Lung (tissue), 12 donors: ENCODE results near the gene CENPO. TPM values are rescaled to one million over a fixed set of nuclear protein-coding genes. Genes with fewer than 3 reads are reported as not detected.

Source experiments
- ATAC-seq: fragments of 200-7000 bp; cut with Tn5 transposase; one replicate; pipeline ENCODE4 v1.9.1; 2020; ENCODE audit warnings: moderate number of reproducible peaks; ENCODE audit not compliant: insufficient read depth, low FRiP score
- DNase-seq, 3 donors: peaks; one replicate each; pipeline ENCODE4 v3.0.0-alpha.2; 2013 to 2017
- H3K27ac ChIP-seq, 2 donors: one replicate each; pipeline ENCODE4 v1.5.1; 2013; ENCODE audit warnings: mild to moderate bottlenecking in 2 of 2, moderate library complexity in 2 of 2, control low read depth in 1 of 2, inconsistent platforms in 1 of 2, low read depth in 1 of 2, low read length in 1 of 2
- H3K27me3 ChIP-seq, 3 donors: one replicate each; pipeline ENCODE4 v1.5.1; 2013; ENCODE audit warnings: low read length in 2 of 3; ENCODE audit not compliant: control insufficient read depth in 3 of 3, insufficient read depth in 3 of 3
- H3K36me3 ChIP-seq, 4 donors: one replicate each; pipeline ENCODE4 v1.5.1; 2013; ENCODE audit warnings: low read length in 4 of 4, mild to moderate bottlenecking in 1 of 4, moderate library complexity in 1 of 4; ENCODE audit not compliant: control insufficient read depth in 4 of 4, insufficient read depth in 4 of 4
- H3K4me1 ChIP-seq, 5 donors: one replicate each; pipeline ENCODE4 v1.5.1; 2013; ENCODE audit warnings: low read length in 5 of 5, mild to moderate bottlenecking in 2 of 5, moderate library complexity in 1 of 5; ENCODE audit not compliant: control insufficient read depth in 5 of 5, insufficient read depth in 5 of 5
- H3K4me3 ChIP-seq: one replicate; pipeline ENCODE4 v1.5.1; 2013; ENCODE audit warnings: mild to moderate bottlenecking, control low read depth, moderate library complexity
- H3K9ac ChIP-seq, 2 donors: one replicate each; pipeline ENCODE4 v1.5.1; 2013; ENCODE audit warnings: low read length in 2 of 2, control low read depth in 1 of 2; ENCODE audit not compliant: insufficient read depth in 1 of 2
- H3K9me3 ChIP-seq, 4 donors: one replicate each; pipeline ENCODE4 v1.5.1; 2013; ENCODE audit warnings: low read length in 3 of 4, mild to moderate bottlenecking in 1 of 4, moderate library complexity in 1 of 4; ENCODE audit not compliant: control insufficient read depth in 4 of 4, insufficient read depth in 3 of 4
- CTCF ChIP-seq: IDR thresholded peaks from 2 replicates; pipeline ENCODE4 v1.5.1; 2012; ENCODE audit warnings: mild to moderate bottlenecking; ENCODE audit errors: control extremely low read depth, extremely low read depth
- WGBS, 2 donors: extraction: QIAGEN DNeasy Blood & Tissue Kit; methylation state at CpG; one replicate each; pipeline ENCODE4 v1.1.7; 2013; 5-methylcytosine and 5-hydroxymethylcytosine counted together
- polyA plus RNA-seq, 2 donors: library from polyadenylated mRNA; stranded (reverse); fragments of 200-250 nt; gene quantifications; one replicate each; pipeline ENCODE4 v1.2.1, GENCODE V29; 2013
- total RNA-seq, 2 donors: library from RNA; depleted of rRNA in 1 of 2; stranded (reverse); fragments of >200 nt in 1 of 2; gene quantifications; one replicate each; pipeline ENCODE4 v1.2.1, GENCODE V29; 2014 to 2021
- donor health status: control.
- donor health status: control.
- donor health status: Bipolar disorder and iron deficiency.
- donor health status: healthy.
- donor health status: DM: yes; HTN: yes; CAD: no.

The CENPO gene
- total and polyA plus RNA-seq, 4 donors: 3.5 to 9.6 (median 5.9) TPM

GRCh38 chr2:24754985-24755705 is 38.1 kb upstream of the CENPO start:
- H3K27ac ChIP-seq: no peak overlapping the region
- no peak overlapping the region for H3K4me3 ChIP-seq
- peaks cover 21 to 41% (median 25%) of the 10 kb centered on the region in 4 donors for H3K36me3 ChIP-seq
- H3K9me3 ChIP-seq: no peaks in the 10 kb centered on the region
- DNase-seq (no peak), ATAC-seq (no peak)
- no peak for TF ChIP-seq CTCF
- no peaks in the 10 kb centered on the region for H3K4me1 ChIP-seq
- H3K9ac ChIP-seq: no peak overlapping the region
- no peaks in the 10 kb centered on the region for H3K27me3 ChIP-seq
- 88 to 90% methylated on average over 3 of the region's 3 CpGs for WGBS, 2 donors

DNA sequence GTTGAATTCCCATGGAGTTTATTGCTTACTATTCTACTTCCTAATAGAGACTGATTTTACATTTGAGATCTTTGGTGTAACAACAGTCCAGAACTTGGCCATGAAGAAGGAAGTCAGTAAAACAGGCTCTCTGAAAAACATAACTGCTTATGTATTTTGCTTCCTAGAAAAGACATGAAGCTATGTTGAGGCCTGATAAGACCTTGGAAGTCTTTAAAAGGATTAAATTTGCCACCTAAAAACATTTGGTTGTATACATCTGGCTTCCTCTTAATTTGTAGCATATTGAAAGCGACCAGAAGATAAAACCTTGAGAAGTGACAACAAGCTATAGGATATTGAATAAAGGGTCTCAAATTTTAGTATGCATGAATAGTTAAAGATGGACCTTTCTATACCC is 36.4 kb upstream of the CENPO start:
- Histone ChIP-seq H3K27ac (no peak overlapping the region), H3K4me3 (no peak overlapping the region), H3K9me3 (no peaks in the 10 kb centered on the region), H3K27me3 (no peaks in the 10 kb centered on the region), H3K4me1 (no peaks in the 10 kb centered on the region), H3K9ac (no peak overlapping the region), H3K36me3 (peaks cover 21 to 45% (median 27%) of the 10 kb centered on the region in 4 donors)
- ATAC-seq (no peak), DNase-seq (no peak)
- WGBS, 2 donors: 90 to 93% methylated on average over 1 of the region's 1 CpG
- TF ChIP-seq CTCF: no peak

DNA sequence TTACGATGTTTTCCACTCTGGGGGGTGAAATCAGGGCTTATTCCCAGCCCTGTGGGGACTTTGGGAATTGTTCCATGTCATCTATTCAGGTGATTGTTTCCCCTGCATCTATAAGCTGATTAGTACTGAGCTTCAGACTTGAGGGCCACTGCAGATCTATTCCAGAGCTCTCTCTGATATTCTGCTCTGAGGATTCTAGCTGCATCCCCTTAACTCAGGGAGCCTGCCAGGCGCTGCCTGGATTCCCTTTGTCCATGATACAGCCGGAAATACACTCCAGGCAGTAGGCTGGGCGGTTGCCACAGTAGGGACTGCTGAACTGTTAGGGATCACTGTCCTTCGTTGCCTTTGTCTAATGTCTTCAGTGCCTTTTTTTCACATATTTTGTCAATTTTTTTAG is 31.4 kb upstream of the CENPO start:
- WGBS, 2 donors: 90 to 96% methylated on average over 5 of the region's 5 CpGs

More for the DNA sequence above, 31.4 kb upstream of the CENPO start:
- no peak for TF ChIP-seq CTCF
- H3K9me3 ChIP-seq: no peaks in the 10 kb centered on the region
- peaks cover 0 to 2% (median 0%) of the 10 kb centered on the region in 5 donors for H3K4me1 ChIP-seq
- H3K27ac ChIP-seq: no peak overlapping the region
- H3K27me3 ChIP-seq: no peaks in the 10 kb centered on the region
- H3K9ac ChIP-seq: no peak overlapping the region
- ATAC-seq: no peak
- peaks cover 18 to 31% (median 22%) of the 10 kb centered on the region in 4 donors for H3K36me3 ChIP-seq
- DNase-seq: no peak
- no peak overlapping the region for H3K4me3 ChIP-seq
